NOMO-1 treated with dmso at 0.1 percent for 144 hours (cell line): ENCODE data around the gene STAT5A.
"Not testable (repeated sequence)": the region's sequence is repeated elsewhere in the genome, so short reads cannot be mapped to it uniquely, and the experiment has no call there.

Experiments
- DNase-seq: peaks from one replicate; lab custom pipeline; 2025; ENCODE audit not compliant: unreplicated experiment; lab: John Stamatoyannopoulos, UW

STAT5A gene

DNA sequence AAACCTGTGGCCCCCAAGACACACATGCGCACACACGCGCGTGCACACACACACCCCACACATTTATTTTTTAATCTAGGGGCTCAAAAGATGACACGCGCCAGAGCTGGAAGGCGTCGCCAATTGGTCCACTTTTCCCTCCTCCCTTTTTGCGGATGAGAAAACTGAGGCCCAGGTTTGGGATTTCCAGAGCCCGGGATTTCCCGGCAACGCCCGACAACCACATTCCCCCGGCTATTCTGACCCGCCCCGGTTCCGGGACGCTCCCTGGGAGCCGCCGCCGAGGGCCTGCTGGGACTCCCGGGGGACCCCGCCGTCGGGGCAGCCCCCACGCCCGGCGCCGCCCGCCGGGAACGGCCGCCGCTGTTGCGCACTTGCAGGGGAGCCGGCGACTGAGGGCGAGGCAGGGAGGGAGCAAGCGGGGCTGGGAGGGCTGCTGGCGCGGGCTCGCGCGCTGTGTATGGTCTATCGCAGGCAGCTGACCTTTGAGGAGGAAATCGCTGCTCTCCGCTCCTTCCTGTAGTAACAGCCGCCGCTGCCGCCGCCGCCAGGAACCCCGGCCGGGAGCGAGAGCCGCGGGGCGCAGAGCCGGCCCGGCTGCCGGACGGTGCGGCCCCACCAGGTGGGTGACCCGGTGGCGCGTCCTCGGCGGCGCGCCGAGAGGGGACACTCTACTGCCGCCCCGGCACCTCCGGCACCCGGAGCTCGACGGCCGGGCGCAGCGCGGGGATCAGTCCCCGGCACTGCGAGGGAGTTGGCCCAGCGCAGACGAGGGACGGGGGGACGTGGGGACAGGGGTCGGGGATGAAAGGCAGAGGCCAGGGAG lies at the start of gene STAT5A:
TSS of gene STAT5A (plus strand) at position 522 of the 826 bp plus-strand sequence. CDS start 914 bp downstream, outside the sequence.
- peak; percentile 60 for DNase-seq

DNA sequence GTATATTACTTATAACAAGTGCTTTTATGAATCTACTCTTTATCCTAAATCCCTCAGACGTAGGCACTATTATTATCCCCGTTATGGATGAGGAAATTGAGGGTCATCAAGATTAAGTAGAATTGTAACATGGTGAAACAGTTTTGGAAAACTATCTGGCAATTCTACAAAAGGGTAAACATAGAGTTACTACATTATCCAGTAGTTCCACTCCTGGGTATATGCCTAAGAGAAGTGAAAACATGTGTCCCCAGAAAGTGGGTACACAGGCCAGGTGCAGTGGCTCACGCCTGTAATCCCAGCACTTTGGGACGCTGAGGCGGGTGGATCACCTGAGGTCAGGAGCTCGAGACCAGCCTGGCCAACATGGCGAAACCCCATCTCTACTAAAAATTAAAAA lies 48.7 kb upstream of the STAT5A start:
- DNase-seq = not testable (repeated sequence)

DNA sequence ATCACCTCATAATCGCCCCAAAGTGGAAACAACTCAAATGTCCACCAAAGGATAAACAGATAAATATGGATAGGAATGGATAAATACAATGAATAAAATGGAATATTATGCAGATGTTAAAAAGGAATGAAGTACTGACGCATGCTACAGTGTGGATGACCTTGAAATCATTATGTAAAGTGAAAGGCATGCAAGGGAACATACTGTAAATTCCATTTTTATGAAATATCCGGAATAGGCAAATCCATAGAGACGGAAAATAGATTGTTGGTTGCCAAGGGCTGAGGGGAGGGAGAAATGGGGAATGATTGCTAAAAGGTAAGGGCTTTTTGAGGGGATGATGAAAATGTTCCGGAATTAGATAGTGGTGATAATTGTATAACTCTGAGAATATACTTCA lies 48.1 kb upstream of the STAT5A start:
- DNase-seq = no peak

DNA sequence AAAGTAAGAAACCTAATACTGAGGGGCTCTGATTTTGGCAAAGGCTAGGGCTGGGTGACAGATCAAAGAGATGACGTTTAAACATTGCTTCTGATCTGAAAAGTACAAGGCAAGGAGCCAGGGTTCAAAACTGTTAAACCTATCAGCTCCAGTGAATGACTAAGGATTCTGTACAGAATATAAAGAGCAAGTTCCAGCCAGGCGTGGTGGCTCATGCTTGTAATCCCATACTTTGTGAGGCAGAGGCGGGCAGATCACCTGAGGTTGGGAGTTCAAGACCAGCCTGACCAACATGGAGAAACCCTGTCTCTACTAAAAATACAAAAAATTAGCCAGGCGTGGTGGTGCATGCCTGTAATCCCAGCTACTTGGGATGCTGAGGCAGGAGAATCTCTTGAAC lies 47.4 kb upstream of the STAT5A start:
- not testable (repeated sequence) for DNase-seq

DNA sequence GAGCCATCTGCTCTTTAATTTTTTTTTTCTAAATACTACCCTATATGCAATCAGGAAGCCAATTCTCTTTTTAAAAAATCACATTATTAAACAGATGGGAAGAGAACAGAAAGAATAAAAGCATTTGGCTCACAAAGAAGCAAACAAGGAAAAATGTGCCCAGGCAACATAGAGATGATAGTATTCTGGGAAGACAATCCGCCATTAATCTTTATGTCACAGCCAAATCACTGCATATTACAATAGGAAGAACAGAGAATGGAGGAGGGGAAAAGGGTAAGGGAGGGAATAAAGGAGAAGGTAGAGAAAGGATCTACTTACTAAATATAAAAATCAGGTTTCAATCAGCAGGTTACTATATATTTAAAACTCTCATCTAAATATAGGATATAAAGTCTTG lies 46.4 kb upstream of the STAT5A start:
- no peak for DNase-seq

DNA sequence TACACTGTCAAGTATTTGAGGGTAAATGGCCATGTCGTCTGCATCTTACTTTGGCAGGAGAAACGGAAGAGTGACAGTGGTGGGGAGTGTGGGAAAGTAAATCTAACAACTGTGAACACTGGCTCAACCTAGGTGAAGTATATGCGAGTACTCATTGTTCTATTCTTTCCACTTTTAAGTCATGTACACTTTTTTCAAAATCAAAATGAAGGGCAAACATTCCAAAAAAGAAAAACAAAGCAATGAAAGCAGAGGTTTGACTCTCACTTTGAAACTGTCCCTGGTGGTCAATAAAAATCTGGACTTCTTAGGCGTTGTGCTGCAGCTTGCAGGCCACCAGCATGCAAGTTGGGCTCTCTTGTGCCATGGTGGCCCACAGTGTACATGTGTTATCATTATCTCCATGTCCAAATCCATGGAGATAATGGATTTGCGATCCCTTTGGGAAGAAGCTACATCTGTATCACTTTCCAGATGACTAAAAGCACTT lies 44.8 kb upstream of the STAT5A start:
- no peak for DNase-seq

DNA sequence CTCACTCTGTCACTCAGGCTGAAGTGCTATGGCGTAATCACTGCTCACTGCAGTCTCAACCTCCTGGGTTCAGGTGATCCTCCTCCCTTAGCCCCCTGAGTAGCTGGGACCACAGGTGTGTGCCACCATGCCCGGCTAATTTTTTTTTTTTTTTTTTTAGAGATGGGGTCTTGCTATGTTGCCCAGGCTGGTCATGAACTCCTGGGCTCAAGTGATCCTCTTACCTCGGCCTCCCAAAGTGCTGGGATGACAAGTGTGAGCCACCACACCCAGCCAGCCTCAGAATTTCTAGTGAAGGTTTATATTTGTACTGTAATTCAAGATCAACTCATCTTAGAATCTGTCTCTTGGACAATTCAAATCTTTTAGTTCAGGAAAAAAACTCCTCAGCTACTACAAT lies 44.2 kb upstream of the STAT5A start:
- not testable (repeated sequence) for DNase-seq

DNA sequence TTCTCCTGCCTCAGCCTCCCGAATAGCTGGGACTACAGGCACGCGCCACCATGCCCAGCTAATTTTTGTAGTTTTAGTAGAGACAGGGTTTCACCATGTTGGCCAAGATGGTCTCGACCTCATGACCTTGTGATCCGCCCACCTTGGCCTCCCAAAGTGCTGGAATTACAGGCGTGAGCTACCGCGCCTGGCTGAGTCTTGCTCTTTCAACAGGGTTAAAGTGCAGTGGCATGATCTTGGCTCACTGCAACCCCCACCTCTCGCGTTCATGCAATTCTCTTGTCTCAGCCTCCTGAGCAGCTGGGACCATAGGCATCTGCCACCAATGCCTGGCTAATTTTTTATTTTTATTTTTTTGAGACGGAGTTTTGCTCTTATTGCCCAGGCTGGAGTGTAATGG lies 43.1 kb upstream of the STAT5A start:
- DNase-seq = not testable (repeated sequence)

DNA sequence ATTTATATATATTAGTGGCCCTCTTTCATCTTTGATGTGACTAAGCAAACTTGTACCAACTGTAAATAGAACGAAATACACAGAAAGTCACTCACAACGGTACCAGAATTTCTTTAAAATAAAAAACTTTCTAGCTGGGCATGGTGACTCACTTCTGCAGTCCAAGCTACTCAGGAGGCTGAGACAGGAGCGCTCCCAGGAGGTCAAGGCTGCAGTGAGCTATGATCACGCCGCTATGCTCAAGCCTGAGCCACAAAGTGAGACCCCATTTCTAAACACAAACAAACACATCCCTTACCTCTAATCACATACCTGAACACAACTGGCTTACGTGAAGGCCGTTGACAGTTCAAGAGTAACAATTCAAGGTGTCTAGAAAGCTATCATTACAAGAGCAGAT lies 41.8 kb upstream of the STAT5A start:
- no peak for DNase-seq

DNA sequence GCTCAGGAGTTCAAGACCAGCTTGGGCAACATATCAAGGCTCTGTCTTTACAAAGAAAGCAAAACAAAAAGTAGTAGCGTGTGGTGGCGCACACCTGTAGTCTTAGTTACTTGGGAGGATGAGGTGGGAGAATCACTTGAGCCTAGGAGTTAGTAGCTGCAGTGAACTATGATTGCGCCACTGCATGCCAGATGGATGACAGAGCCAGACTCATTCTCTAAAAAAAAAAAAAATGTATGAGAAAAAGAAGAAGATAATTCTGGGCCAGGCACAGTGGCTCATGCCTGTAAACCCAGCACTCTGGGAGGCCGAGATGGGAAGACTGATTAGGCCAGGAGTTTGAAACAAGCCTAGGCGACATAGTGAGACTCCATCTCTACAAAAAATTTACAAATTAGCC lies 40.6 kb upstream of the STAT5A start:
- no peak for DNase-seq

DNA sequence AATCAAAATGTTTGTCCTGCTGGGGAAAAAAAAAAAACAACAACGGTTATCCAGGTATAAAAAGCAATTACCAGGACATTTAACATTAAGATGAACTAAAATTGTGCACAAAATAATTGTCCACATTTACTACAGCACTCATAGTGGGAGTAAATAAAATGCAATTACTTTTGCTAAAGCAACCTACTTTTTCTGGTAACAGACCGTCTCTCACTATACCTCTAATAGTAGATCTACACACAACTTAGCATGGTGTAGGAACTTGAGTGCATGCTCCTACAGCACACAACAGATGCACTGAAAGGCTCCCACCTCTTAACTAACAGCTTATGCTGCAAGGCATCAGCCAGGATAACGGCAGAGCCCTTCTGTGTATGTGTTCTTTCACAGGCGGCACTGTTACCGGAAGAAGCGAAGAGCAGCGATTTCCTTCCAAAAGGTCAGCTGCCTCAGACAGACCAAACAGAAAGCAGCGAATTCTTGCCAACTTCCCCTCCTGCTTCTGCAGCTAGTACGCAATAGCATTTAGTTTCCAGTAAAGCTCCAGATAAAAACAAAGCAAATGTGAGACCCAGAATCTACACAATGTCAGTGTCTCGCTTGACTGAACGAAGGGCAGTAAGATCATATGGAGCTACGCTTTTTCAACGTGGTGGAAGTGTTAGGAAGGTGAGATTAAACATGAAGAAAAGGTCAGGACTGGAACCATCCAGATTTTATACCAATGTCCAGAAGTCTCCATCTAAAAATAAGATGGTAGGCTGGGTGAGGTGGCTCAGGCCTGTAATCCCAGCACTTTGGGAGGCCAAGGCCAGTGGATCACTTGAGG lies 39.7 kb upstream of the STAT5A start:
- peak; percentile 83 for DNase-seq

DNA sequence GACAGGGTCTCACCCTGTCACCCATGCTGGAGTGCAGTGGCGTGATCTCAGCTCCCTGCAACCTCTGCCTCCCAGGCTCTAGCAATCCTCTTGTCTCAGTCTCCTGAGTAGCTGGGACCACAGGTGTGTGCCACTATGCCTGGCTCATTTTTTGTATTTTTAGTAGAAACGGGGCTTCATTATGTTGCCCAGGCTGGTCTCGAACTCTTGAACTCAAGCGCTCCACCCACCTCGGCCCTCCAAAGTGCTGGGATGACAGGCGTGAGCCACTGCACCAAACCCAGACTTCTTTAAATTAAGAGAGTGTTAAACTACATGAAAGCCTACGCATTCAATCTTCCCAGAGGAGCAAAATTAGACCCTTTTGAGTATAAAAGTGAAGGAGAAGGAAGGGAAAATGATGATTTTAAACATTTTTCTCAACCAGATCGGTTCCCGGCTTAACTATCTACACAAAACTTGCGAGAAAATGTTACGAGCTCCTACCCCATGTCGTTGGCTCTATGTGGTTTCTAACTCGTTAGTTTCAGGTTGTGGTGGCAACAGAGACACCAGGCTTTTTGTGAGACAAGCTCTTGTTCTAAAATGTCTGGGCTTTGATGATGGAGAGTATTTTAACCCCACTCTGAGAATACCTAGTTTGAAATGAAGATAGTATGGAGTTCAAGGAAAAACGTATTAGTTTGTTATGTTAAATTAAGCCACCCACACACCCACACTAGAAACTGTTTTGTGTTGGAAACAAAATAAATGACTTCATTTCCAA lies 38.4 kb upstream of the STAT5A start:
- no peak for DNase-seq

DNA sequence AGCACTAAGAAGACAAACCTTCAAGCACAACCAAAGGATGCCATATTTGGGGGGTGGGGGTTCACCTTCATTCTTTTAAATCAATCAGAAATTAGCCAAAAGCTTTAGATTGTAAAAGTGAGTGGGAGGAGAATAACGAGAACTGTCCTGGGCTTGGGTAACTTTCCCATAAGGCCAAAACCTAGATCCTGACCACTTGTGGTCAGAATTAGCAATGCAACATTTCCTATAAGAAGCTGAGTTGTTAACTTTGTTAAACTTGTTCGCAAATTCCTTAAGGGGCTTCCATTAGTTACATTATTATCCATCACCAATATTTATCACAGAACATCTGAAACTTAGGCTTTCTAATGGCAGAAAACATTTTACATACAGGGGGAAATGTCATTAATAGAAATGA lies 37.2 kb upstream of the STAT5A start:
- no peak for DNase-seq

DNA sequence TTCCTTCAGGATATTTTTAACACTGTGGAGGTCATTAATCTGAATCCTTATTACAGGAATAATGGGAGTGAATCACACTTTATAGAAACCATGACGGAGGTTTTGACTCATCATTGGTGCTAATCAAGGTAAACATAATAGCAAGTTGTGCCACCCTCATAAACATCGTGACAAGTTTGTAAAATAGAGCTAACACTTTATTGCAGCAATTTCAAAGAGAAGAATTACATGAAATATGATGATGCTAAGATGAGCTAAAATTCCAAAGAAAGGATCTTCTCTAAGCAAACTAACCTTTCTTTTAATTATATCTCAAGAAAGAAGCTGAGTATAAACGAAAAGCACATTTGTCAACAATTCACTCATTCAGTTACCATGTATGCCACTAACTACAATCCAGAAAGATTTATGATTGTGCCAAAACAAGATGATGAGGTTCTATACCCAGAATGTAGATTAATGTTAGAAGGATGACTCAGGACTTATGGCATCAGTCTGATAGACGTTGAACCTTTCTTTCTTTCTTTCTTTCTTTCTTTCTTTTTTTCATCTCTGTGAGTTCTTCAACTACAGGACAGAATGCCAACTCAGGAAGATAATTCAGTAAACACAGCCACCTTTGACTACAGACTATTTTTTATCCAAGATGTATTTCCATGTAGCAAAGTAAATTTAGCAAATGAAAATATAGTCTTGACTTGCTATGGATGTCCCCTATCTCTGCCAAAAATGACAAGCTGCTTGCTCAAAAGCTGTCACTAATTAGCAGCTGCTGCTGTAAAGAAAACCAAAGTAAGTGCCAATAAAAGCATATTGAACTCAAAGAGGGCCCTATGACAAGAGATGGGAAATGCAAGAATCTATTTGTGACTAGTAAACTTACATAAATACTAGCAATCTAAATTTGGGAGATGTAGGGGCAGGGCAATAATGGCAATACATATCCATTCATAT lies 35.4 kb upstream of the STAT5A start:
- no peak for DNase-seq

DNA sequence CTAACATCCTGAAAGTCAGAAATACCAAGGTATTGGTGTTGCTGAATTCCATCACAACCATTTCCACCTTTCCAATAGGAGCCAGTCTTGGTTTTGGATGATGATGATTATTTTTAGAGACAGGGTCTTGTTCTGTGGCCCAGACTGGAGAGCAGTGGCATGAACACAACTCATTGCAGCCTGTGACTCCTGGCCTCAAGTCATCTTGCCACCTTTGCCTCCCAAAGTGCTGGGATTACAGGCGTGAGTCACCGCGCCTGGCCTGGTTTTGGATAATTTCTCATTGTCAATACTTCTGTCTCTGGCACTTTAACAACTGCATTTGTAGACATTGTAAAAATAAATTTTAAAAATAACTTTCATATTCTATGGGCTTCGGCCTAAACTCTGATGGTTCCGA lies 34.7 kb upstream of the STAT5A start:
- DNase-seq = no peak

DNA sequence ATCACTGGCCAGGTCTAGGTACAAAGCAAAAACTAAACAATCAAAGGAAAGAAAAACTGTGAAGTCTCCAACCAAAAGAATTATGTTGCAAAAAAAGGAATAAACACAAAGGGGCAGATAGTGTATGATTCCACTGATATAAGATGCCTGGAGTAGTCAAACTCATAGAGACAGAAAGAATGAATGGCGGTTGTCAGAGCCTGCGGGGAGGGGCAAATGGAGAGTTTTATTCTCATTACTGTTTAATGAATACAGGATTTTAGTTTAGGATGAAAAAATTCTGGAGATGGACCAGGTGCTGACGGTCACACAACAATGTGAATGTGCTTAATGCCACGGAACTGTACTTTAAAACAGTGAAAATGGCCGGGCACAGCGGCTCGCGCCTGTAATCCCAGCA lies 32.9 kb upstream of the STAT5A start:
- no peak for DNase-seq

DNA sequence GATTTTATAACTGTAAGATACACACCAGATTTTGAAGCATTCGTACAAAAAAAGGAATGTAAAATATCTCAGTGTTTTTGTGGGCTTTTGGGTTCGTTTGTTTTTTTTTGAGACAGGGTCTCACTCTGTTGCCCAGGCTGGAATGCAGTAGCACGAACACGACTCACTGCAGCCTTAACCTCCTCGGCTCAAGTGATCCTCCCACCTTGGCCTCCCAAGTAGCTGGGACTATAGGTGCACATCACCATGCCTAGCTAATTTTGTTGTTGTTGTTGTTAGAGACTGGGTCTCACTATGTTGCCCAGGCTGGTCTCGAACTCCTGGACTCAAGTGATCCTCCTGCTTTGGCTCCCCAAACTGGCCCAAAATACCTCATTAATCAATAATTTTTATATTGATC lies 28.0 kb upstream of the STAT5A start:
- DNase-seq = no peak

DNA sequence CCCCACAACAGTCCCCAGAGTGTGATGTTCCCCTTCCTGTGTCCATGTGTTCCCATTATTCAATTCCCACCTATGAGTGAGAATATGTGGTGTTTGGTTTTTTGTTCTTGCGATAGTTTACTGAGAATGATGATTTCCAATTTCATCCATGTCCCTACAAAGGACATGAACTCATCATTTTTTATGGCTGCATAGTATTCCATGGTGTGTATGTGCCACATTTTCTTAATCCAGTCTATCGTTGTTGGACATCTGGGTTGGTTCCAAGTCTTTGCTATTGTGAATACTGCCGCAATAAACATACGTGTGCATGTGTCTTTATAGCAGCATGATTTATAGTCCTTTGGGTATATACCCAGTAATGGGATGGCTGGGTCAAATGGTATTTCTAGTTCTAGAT lies 23.9 kb upstream of the STAT5A start:
- not testable (repeated sequence) for DNase-seq

DNA sequence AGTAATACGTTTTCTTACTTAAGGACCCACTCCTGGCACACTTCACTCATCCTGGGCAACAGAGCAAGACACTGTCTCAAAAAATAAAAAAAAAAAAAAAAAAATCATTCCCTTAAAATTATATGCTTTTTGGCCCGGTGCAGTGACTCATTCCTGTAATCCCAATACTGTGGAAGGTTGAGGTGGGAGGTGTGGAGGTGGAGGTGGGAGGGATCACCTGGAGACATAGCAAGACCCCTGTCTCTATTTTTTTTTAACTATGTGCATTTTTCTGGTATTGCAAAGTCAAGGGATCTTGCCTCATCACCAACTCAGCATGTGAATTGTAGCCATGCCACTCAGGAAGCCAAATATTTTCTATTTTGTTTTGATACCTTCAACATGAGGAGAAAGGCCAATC lies 21.8 kb upstream of the STAT5A start:
- no peak for DNase-seq
